ENCODE measurements around the gene LAIR1. TPM values are rescaled to one million over a fixed set of nuclear protein-coding genes. Genes with fewer than 3 reads are reported as not detected.
"Not testable (repeated sequence)": the region's sequence is repeated elsewhere in the genome, so short reads cannot be mapped to it uniquely, and the experiment has no call there.

The LAIR1 gene
- total RNA-seq, 1 donor from 2014 or later: 10.8 TPM

GRCh38 chr19:54391589-54392061 lies 26.9 kb upstream of the LAIR1 start:
- H3K4me1 Mint-ChIP-seq (ENCODE audit: low read depth): peaks cover 31% of the 10 kb centered on the region
- H3K9me3 Mint-ChIP-seq: no peaks in the 10 kb centered on the region
- intact Hi-C loops (cut with micrococcal nuclease): loop anchor here (1.0 kb wide), 1 partner anchor 66 kb away; no protein-coding TSS in a partner anchor
- H3K27me3 Mint-ChIP-seq (ENCODE audit: low read depth): peaks cover 6% of the 10 kb centered on the region
- H3K36me3 Mint-ChIP-seq (ENCODE audit: low read depth): no peaks in the 10 kb centered on the region
- no peak for DNase-seq (ENCODE audit: low spot score)
- H3K4me3 Mint-ChIP-seq (ENCODE audit: low read depth): no peak overlapping the region
- no peak overlapping the region for H3K27ac Mint-ChIP-seq

GRCh38 chr19:54390942-54391577 lies 26.3 kb upstream of the LAIR1 start:
- H3K27me3 Mint-ChIP-seq (ENCODE audit: low read depth): peaks cover 6% of the 10 kb centered on the region

GRCh38 chr19:54389553-54389952 lies 24.8 kb upstream of the LAIR1 start:
- H3K27ac Mint-ChIP-seq: no peak overlapping the region
- intact Hi-C loops (cut with micrococcal nuclease): loop anchor here (2.0 to 5.0 kb wide), 4 partner anchors 17 to 183 kb away; partner anchors contain the start of genes LAIR1 and LILRA2
- no peak overlapping the region for H3K4me3 Mint-ChIP-seq (ENCODE audit: low read depth)
- no peaks in the 10 kb centered on the region for H3K9me3 Mint-ChIP-seq
- peaks cover 14% of the 10 kb centered on the region for H3K27me3 Mint-ChIP-seq (ENCODE audit: low read depth)
- H3K4me1 Mint-ChIP-seq (ENCODE audit: low read depth): peaks cover 34% of the 10 kb centered on the region
- H3K36me3 Mint-ChIP-seq (ENCODE audit: low read depth): no peaks in the 10 kb centered on the region
- no peak for DNase-seq (ENCODE audit: low spot score)

More at GRCh38 chr19:54390942-54391577, 26.3 kb upstream of the LAIR1 start:
- H3K27ac Mint-ChIP-seq: no peak overlapping the region
- no peaks in the 10 kb centered on the region for H3K36me3 Mint-ChIP-seq (ENCODE audit: low read depth)
- peak overlapping the region; percentile 27 for H3K4me3 Mint-ChIP-seq (ENCODE audit: low read depth)
- intact Hi-C loops (cut with micrococcal nuclease): loop anchor here (1.0 kb wide), 1 partner anchor 66 kb away; no protein-coding TSS in a partner anchor
- no peaks in the 10 kb centered on the region for H3K9me3 Mint-ChIP-seq
- DNase-seq (ENCODE audit: low spot score): peak; percentile 46
- H3K4me1 Mint-ChIP-seq (ENCODE audit: low read depth): peaks cover 31% of the 10 kb centered on the region

- Mint-ChIP-seq H3K4me1 (ENCODE audit: low read depth) (peaks cover 34% of the 10 kb centered on the region), H3K27ac (peak overlapping the region; percentile 34), H3K9me3 (no peaks in the 10 kb centered on the region), H3K27me3 (ENCODE audit: low read depth) (peaks cover 14% of the 10 kb centered on the region), H3K4me3 (ENCODE audit: low read depth) (peak overlapping the region; percentile 83), H3K36me3 (ENCODE audit: low read depth) (no peaks in the 10 kb centered on the region)
- intact Hi-C loops (cut with micrococcal nuclease): loop anchor here (2.0 to 5.0 kb wide), 4 partner anchors 16 to 184 kb away; partner anchors contain the start of genes LAIR1 and LILRA2
- no peak for DNase-seq (ENCODE audit: low spot score)
Measured at GRCh38 chr19:54388802-54389139, 24.0 kb upstream of the LAIR1 start.

- H3K36me3 Mint-ChIP-seq (ENCODE audit: low read depth): no peaks in the 10 kb centered on the region
- H3K27ac Mint-ChIP-seq: peak overlapping the region; percentile 34
- intact Hi-C loops (cut with micrococcal nuclease): loop anchor here (2.0 to 5.0 kb wide), 4 partner anchors 15 to 184 kb away; partner anchors contain the start of genes LAIR1 and LILRA2
- peaks cover 37% of the 10 kb centered on the region for H3K4me1 Mint-ChIP-seq (ENCODE audit: low read depth)
- peak overlapping the region; percentile 83 for H3K4me3 Mint-ChIP-seq (ENCODE audit: low read depth)
- peaks cover 16% of the 10 kb centered on the region for H3K27me3 Mint-ChIP-seq (ENCODE audit: low read depth)
- peak; percentile 32 for DNase-seq (ENCODE audit: low spot score)
- H3K9me3 Mint-ChIP-seq: no peaks in the 10 kb centered on the region
Measured at GRCh38 chr19:54387991-54388801, 23.5 kb upstream of the LAIR1 start.

GRCh38 chr19:54383330-54383729 lies 18.6 kb upstream of the LAIR1 start:
- peaks cover 34% of the 10 kb centered on the region for H3K4me1 Mint-ChIP-seq (ENCODE audit: low read depth)
- DNase-seq (ENCODE audit: low spot score): no peak
- H3K36me3 Mint-ChIP-seq (ENCODE audit: low read depth): no peaks in the 10 kb centered on the region
- H3K27me3 Mint-ChIP-seq (ENCODE audit: low read depth): peaks cover 29% of the 10 kb centered on the region
- H3K9me3 Mint-ChIP-seq: peaks cover 9% of the 10 kb centered on the region
- no peak overlapping the region for H3K4me3 Mint-ChIP-seq (ENCODE audit: low read depth)
- H3K27ac Mint-ChIP-seq: no peak overlapping the region
- intact Hi-C loops (cut with micrococcal nuclease): no loop called here

- intact Hi-C loops (cut with micrococcal nuclease): not testable (repeated sequence)
Measured at GRCh38 chr19:54382041-54382440, 17.3 kb upstream of the LAIR1 start.

GRCh38 chr19:54380897-54381296 lies 16.2 kb upstream of the LAIR1 start:
- H3K36me3 Mint-ChIP-seq (ENCODE audit: low read depth): peaks cover 3% of the 10 kb centered on the region
- intact Hi-C loops (cut with micrococcal nuclease): no loop called here
- H3K27ac Mint-ChIP-seq: no peak overlapping the region
- no peak for DNase-seq (ENCODE audit: low spot score)
- peaks cover 40% of the 10 kb centered on the region for H3K4me1 Mint-ChIP-seq (ENCODE audit: low read depth)
- H3K27me3 Mint-ChIP-seq (ENCODE audit: low read depth): peaks cover 28% of the 10 kb centered on the region
- H3K4me3 Mint-ChIP-seq (ENCODE audit: low read depth): no peak overlapping the region
- H3K9me3 Mint-ChIP-seq: peaks cover 9% of the 10 kb centered on the region

More at GRCh38 chr19:54382041-54382440, 17.3 kb upstream of the LAIR1 start:
- not testable (repeated sequence) for DNase-seq (ENCODE audit: low spot score); H3K36me3 Mint-ChIP-seq (ENCODE audit: low read depth); H3K9me3 Mint-ChIP-seq; H3K27ac Mint-ChIP-seq; H3K4me3 Mint-ChIP-seq (ENCODE audit: low read depth)
- Mint-ChIP-seq H3K27me3 (ENCODE audit: low read depth) (peaks cover 27% of the 10 kb centered on the region), H3K4me1 (ENCODE audit: low read depth) (peaks cover 33% of the 10 kb centered on the region)

- intact Hi-C loops (cut with micrococcal nuclease): no loop called here
- Mint-ChIP-seq H3K27ac (no peak overlapping the region), H3K9me3 (peaks cover 9% of the 10 kb centered on the region), H3K4me1 (ENCODE audit: low read depth) (peaks cover 54% of the 10 kb centered on the region), H3K27me3 (ENCODE audit: low read depth) (peaks cover 23% of the 10 kb centered on the region), H3K4me3 (ENCODE audit: low read depth) (no peak overlapping the region), H3K36me3 (ENCODE audit: low read depth) (peaks cover 3% of the 10 kb centered on the region)
- no peak for DNase-seq (ENCODE audit: low spot score)
Measured at GRCh38 chr19:54379187-54379678, 14.5 kb upstream of the LAIR1 start.

- H3K4me3 Mint-ChIP-seq (ENCODE audit: low read depth): no peak overlapping the region
- no peak overlapping the region for H3K27ac Mint-ChIP-seq
- peaks cover 3% of the 10 kb centered on the region for H3K36me3 Mint-ChIP-seq (ENCODE audit: low read depth)
- no peak for DNase-seq (ENCODE audit: low spot score)
- intact Hi-C loops (cut with micrococcal nuclease): no loop called here
- H3K27me3 Mint-ChIP-seq (ENCODE audit: low read depth): peaks cover 27% of the 10 kb centered on the region
- peaks cover 9% of the 10 kb centered on the region for H3K9me3 Mint-ChIP-seq
- peaks cover 64% of the 10 kb centered on the region for H3K4me1 Mint-ChIP-seq (ENCODE audit: low read depth)
Measured at GRCh38 chr19:54376610-54377285, 12.0 kb upstream of the LAIR1 start.

GRCh38 chr19:54375181-54375938 lies 10.6 kb upstream of the LAIR1 start:
- Mint-ChIP-seq H3K27ac (peak overlapping the region; percentile 82), H3K4me3 (ENCODE audit: low read depth) (peak overlapping the region; percentile 79), H3K4me1 (ENCODE audit: low read depth) (peaks cover 69% of the 10 kb centered on the region), H3K27me3 (ENCODE audit: low read depth) (peaks cover 26% of the 10 kb centered on the region)
- H3K9me3 Mint-ChIP-seq; intact Hi-C loops (cut with micrococcal nuclease); H3K36me3 Mint-ChIP-seq (ENCODE audit: low read depth): not testable (repeated sequence)
- peak; percentile 23 for DNase-seq (ENCODE audit: low spot score)

Measured in activated T-helper 2 cell treated with anti-CD3 and anti-CD28 coated beads, Interferon-gamma antibody, Interleukin-2, Interleukin-4, amounts not matched to agents 10 μg/mL and 5 μg/mL and 100 μg/mL, durations not matched to agents 14 hours and 24 hours and 36 hours (primary cell).